Subcutaneous abdominal adipose tissue (tissue), 5 donors: ENCODE data around the gene HARBI1.
A peak's percentile ranks its signal among the peaks of the same experiment; 100 is the strongest.

Experiments
- H3K27ac ChIP-seq: one replicate; pipeline ENCODE4 v1.7.0; 2013; ENCODE audit warnings: low read depth, mild to moderate bottlenecking, inconsistent platforms, low read length, moderate library complexity
- H3K27me3 ChIP-seq, 5 donors: one replicate each; pipeline ENCODE4 v1.7.0; 2013; ENCODE audit warnings: low read length in 5 of 5, inconsistent platforms in 1 of 5; ENCODE audit not compliant: control insufficient read depth in 5 of 5, insufficient read depth in 4 of 5
- H3K36me3 ChIP-seq, 5 donors: one replicate each; pipeline ENCODE4 v1.7.0; 2013; ENCODE audit warnings: low read length in 5 of 5; ENCODE audit not compliant: control insufficient read depth in 5 of 5, insufficient read depth in 5 of 5
- H3K4me1 ChIP-seq, 5 donors: one replicate each; pipeline ENCODE4 v1.7.0; 2013; ENCODE audit warnings: low read length in 5 of 5, mild to moderate bottlenecking in 3 of 5, moderate library complexity in 1 of 5; ENCODE audit not compliant: control insufficient read depth in 5 of 5, insufficient read depth in 5 of 5
- H3K4me3 ChIP-seq, 5 donors: one replicate each; pipeline ENCODE4 v1.7.0; 2013; ENCODE audit warnings: low read length in 5 of 5, low read depth in 1 of 5
- H3K9ac ChIP-seq, 5 donors: one replicate each; pipeline ENCODE4 v1.7.0; 2013; ENCODE audit warnings: low read length in 5 of 5, mild to moderate bottlenecking in 4 of 5, moderate library complexity in 3 of 5
- H3K9me3 ChIP-seq, 5 donors: one replicate each; pipeline ENCODE4 v1.7.0; 2013; ENCODE audit warnings: low read length in 5 of 5; ENCODE audit not compliant: control insufficient read depth in 5 of 5
- donor health status: healthy.
- donor health status: healthy.
- donor health status: healthy.
- donor health status: healthy.
- donor health status: healthy.

The HARBI1 gene

GRCh38 chr11:46616551-46617133, 385 bp downstream of the HARBI1 start:
- Histone ChIP-seq H3K27ac (peak overlapping the region; percentile 95), H3K9me3 (no peaks in the 10 kb centered on the region), H3K4me3 (peak overlapping the region; percentile 91 to 100 (median 96)), H3K36me3 (peaks cover 3 to 14% (median 4%) of the 10 kb centered on the region in 5 donors), H3K4me1 (peaks cover 2 to 36% (median 29%) of the 10 kb centered on the region in 5 donors), H3K9ac (peak overlapping the region; percentile 86 to 99 (median 90)), H3K27me3 (no peaks in the 10 kb centered on the region)

GRCh38 chr11:46615756-46616155, 1.3 kb downstream of the HARBI1 start:
- peaks cover 0 to 9% (median 0%) of the 10 kb centered on the region in 5 donors for H3K36me3 ChIP-seq
- no peak overlapping the region for H3K9ac ChIP-seq
- no peak overlapping the region for H3K27ac ChIP-seq
- H3K4me3 ChIP-seq: no peak overlapping the region
- H3K9me3 ChIP-seq: no peaks in the 10 kb centered on the region
- no peaks in the 10 kb centered on the region for H3K27me3 ChIP-seq
- H3K4me1 ChIP-seq: peaks cover 2 to 38% (median 30%) of the 10 kb centered on the region in 5 donors

DNA sequence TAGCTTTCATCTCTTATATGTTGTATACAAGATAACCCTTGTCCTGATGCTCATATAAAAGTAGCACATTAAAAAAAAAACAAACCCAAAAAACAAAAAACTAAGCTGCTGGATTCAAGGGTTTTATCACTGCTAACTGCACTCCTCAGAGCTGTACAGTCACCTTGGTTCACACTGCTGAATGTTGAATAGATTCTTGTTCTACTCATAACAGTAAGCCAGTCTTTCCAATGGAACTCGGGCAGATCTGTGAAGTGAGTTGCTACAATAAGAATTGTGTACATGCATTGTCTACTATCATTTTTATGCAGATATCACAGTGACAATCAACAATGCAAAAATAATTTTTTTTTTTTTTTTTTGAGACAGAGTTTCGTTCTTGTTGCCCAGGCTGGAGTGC, 4.7 kb downstream of the HARBI1 start:
- no peak overlapping the region for H3K27ac ChIP-seq

DNA sequence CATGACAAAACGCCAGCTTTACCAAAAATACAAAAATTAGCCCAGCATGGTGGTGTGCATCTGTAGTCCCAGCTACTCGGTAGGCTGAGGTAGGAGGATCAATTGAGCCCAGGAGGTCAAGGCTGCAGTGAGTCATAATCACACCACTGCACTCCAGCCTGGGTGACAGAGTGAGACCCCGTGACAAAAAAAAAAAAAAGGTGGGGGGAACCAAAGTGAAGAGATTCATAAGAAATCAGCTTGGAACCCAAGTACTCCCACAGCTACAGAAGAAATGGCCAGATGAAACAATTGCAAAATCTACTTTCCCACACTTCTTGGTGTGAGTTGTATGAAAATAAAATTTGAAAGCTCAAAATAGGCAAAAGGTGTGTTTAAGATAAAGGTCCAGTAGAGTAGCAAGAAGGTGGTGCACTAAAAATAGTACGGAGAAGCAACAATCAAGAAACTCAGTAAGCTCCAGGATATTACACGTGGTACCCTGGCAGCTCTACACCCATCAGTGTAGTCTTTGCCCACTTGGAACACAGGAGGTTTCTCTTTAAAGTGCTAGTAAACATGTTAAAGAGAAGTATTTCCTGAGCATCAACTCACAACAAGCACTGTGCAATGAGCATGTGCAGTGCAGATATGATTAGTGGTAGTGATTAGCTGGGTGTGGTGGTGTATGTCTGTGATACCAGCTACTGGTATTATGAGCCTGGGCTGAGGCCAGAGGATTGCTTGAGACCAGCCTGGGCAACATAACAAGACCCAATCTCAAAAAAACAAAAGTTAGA, 5.3 kb downstream of the HARBI1 start:
- Histone ChIP-seq H3K4me3 (no peak overlapping the region), H3K36me3 (no peaks in the 10 kb centered on the region), H3K4me1 (peaks cover 2 to 21% (median 13%) of the 10 kb centered on the region in 5 donors), H3K9me3 (no peaks in the 10 kb centered on the region), H3K27ac (no peak overlapping the region), H3K9ac (no peak overlapping the region), H3K27me3 (no peaks in the 10 kb centered on the region)

More for the DNA sequence above, 4.7 kb downstream of the HARBI1 start:
- no peak overlapping the region for H3K9ac ChIP-seq
- H3K4me1 ChIP-seq: peaks cover 2 to 23% (median 15%) of the 10 kb centered on the region in 5 donors
- no peak overlapping the region for H3K4me3 ChIP-seq
- H3K36me3 ChIP-seq: no peaks in the 10 kb centered on the region
- H3K27me3 ChIP-seq: no peaks in the 10 kb centered on the region
- H3K9me3 ChIP-seq: no peaks in the 10 kb centered on the region

DNA sequence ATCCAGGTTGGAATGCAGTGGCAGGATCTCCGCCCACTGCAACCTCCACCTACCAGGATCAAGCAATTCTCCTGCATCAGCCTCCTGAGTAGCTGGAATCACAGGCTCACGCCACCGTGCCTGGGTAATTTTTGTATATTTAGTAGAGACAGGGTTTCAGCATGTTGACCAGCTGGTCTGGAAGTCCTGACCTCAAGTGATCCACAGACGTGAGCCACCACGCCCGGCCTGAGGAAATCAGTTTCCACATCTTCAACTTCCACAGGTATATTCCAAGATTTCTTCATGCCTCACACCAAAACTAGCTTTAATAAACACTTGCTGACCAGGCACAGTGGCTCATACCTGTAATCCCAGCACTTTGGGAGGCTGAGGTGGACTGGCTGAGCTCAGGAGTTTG, 7.6 kb downstream of the HARBI1 start:
- H3K9ac ChIP-seq: no peak overlapping the region
- no peak overlapping the region for H3K4me3 ChIP-seq
- H3K27ac ChIP-seq: no peak overlapping the region
- no peaks in the 10 kb centered on the region for H3K27me3 ChIP-seq
- no peaks in the 10 kb centered on the region for H3K9me3 ChIP-seq
- H3K36me3 ChIP-seq: no peaks in the 10 kb centered on the region
- peaks cover 0 to 7% (median 6%) of the 10 kb centered on the region in 5 donors for H3K4me1 ChIP-seq

- Histone ChIP-seq H3K4me3 (no peak overlapping the region), H3K9ac (no peak overlapping the region), H3K9me3 (no peaks in the 10 kb centered on the region), H3K27ac (no peak overlapping the region), H3K4me1 (peaks cover 0 to 7% (median 6%) of the 10 kb centered on the region in 5 donors), H3K36me3 (peaks cover 3 to 7% (median 6%) of the 10 kb centered on the region in 5 donors), H3K27me3 (no peaks in the 10 kb centered on the region)
Observed at GRCh38 chr11:46607516-46607915, 9.5 kb downstream of the HARBI1 start.

DNA sequence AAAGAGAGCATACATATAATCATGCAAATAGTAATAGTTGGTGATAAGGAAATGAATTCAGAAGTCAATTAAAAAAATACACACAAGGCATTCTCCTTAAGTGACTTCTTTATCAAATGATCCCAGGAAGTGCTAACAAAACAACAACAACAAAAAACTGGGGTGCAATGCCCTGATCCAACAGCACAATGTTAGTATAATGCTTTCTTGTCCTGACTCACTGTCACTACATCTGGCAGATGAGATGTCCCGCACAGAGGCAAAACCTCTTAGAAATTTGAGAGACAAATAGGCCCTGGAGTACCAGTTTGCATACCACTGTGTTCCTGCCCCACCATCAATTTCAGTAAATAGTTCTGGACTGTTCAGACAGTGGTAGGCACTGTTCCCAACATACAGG, 12.2 kb downstream of the HARBI1 start:
- no peak overlapping the region for H3K9ac ChIP-seq
- H3K27ac ChIP-seq: no peak overlapping the region

DNA sequence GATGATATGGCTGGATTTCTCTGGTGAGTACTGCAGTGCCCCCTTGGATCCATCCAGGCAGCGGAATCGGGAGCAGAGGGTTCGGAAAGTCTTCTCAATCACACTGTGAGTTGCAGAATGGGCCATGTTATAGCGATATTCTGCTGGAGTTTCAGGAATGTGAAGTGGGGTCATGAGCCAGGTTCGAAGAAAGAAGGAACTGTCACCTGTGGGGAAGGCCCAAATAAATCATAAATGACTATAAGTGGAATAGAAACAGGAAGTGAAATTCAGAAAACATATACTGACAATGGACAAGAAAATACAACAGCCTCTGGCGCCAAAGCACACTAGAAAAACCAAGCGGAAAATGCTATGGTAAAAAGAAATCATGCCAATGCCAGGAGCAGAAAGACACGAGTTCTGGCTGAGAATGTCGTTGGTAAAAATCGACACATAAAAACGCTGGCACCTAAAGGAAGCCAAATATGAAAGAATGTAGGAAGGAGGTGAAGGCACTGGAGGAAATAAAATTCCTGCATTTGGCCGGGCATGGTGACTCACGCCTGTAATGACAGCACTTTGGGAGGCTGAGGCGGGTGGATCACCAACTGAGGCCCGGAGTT, 13.2 kb downstream of the HARBI1 start:
- Histone ChIP-seq H3K4me3 (no peak overlapping the region), H3K4me1 (peaks cover 0 to 15% (median 6%) of the 10 kb centered on the region in 5 donors), H3K27me3 (no peaks in the 10 kb centered on the region), H3K9ac (no peak overlapping the region), H3K36me3 (peaks cover 3 to 7% (median 6%) of the 10 kb centered on the region in 5 donors), H3K27ac (no peak overlapping the region), H3K9me3 (no peaks in the 10 kb centered on the region)

More for the DNA sequence above, 12.2 kb downstream of the HARBI1 start:
- H3K9me3 ChIP-seq: no peaks in the 10 kb centered on the region
- H3K4me1 ChIP-seq: peaks cover 0 to 12% (median 6%) of the 10 kb centered on the region in 5 donors
- peaks cover 3 to 7% (median 6%) of the 10 kb centered on the region in 5 donors for H3K36me3 ChIP-seq
- H3K27me3 ChIP-seq: no peaks in the 10 kb centered on the region
- H3K4me3 ChIP-seq: no peak overlapping the region

DNA sequence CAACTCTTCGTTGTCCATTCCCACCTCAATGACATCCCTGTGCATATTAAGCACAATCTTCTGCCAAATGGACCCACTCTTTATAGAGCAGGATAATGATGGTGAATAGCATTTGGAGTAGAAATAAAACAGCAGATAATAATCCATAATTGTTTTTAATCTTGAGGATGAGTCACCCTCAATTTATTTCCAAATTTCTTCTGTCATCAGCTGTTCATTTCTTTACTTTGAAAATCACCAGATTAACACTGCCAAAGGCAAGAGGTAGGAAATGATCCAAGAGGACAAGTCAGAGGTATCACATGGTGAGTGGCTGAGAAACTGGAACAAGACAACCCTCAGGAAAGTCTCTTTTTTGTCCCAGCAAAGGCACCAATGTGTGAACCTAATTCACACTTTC, 15.9 kb downstream of the HARBI1 start:
- peak overlapping the region; percentile 27 for H3K27ac ChIP-seq
- H3K9me3 ChIP-seq: no peaks in the 10 kb centered on the region
- no peak overlapping the region for H3K4me3 ChIP-seq
- peaks cover 0 to 15% (median 6%) of the 10 kb centered on the region in 5 donors for H3K4me1 ChIP-seq
- no peak overlapping the region for H3K9ac ChIP-seq
- peaks cover 3 to 7% (median 6%) of the 10 kb centered on the region in 5 donors for H3K36me3 ChIP-seq
- no peaks in the 10 kb centered on the region for H3K27me3 ChIP-seq
